ENCODE results near the gene TRAT1.

TRAT1 gene

GRCh38 chr3:108862865-108863798 is 40.5 kb downstream of the TRAT1 start:
- DNase-seq = no peak

- DNase-seq = no peak
Measured at GRCh38 chr3:108863799-108864135, 41.2 kb downstream of the TRAT1 start.

GRCh38 chr3:108877901-108878300 is 55.3 kb downstream of the TRAT1 start:
- DNase-seq = no peak

GRCh38 chr3:108879915-108880314 is 57.3 kb downstream of the TRAT1 start:
- no peak for DNase-seq

DNA sequence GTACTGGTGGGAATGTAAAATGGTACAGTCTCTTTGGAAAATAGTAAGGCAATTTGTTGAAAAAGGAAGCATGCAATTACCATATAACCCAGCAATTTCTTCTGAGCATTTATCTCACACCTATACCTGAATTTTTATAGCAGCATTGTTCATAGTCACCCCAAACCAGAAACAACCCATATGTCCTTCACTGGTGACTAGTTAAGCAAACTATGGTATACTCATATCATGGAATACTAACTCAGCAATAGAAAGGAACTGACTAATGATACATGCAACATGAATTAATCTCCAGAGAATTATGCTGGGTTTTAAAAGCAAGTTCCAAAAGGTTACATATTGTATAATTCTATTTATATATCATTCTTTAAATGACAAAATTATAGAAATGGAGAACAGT is 60.2 kb downstream of the TRAT1 start:
- no peak for DNase-seq

DNA sequence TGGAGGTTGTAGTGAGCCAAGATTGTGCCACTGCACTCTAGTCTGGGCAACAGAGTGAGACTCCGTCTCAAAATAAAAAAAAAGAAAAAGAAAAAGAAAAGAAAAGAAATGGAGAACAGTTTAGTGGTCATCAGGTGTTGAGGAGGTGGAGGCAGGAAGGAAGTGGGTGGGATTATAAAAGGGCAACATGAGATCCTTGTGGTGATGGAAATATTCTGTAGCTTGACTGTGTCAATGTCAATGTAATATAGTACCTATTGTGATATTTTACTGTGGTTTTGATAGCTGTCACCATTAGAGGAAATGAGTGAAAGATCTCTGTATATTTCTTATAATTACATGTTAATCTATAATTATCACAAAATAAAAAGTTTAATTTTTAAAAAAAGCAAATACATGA is 60.8 kb downstream of the TRAT1 start:
- DNase-seq = no peak

DNA sequence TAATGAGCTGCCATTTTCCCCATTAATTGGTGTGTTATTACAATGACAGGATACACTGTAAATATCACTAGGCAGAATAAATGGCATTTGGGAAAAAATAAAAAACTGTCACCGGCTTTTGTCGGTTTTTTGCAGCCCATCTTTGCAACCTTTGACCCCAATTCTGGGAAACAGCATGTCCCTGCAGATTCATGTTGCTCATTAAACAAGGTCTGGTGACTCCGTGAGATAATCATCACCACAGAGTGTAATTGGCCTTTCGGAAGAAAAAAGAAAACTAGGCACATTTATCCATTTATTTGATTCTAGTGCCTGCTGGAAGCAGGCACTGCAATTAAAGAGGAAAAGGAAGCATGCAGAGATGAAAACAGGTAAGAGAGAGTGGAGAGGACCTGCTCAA is 64.5 kb downstream of the TRAT1 start:
- no peak for DNase-seq

DNA sequence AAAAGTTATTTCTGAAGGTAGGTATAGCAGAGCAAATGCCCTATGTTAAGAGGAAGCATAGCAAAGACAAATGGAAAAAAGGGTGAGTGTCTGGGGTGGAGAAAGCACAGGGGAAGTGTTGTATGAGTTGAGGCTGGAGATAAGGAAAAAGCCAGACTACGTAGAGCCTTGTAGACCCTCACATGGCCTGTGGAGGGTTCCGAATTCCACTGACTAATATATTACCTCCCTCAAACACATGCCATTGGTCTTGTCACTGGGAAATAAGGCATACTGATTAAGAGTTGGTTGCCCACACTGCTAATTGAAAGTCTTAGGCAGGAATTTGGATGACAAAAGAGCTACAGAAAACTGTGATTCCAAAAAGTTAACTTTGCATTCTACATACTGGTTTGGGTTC is 65.2 kb downstream of the TRAT1 start:
- DNase-seq = no peak

- DNase-seq = no peak
Measured at GRCh38 chr3:108891833-108892232, 69.2 kb downstream of the TRAT1 start.

- no peak for DNase-seq
Measured at GRCh38 chr3:108894981-108895380, 72.4 kb downstream of the TRAT1 start.

DNA sequence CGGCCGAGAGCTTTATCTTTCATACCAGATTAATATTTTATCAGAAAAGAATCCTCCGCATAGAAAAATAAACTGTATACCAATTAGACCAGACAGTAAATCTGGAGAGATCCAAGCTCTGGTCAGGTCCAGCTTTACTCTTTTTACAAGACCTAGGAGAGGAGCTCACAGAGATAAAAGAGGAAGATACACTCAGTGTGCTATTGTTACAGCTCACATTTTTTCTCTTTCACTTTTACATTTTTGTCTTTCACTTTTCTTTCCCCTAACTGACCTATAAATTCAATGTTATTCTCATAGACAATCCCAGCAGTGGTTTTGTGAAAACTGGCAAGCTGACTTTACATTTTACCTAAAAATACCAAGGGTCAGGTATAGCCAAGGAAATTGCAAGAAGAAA is 75.3 kb downstream of the TRAT1 start:
- DNase-seq = no peak

GRCh38 chr3:108899530-108899929 is 76.9 kb downstream of the TRAT1 start:
- DNase-seq = no peak
